HCT116 (cell line): ENCODE data around the gene MORN5. TPM values are rescaled to one million over a fixed set of nuclear protein-coding genes. Genes with fewer than 3 reads are reported as not detected.

Experiments
- ATAC-seq: fragments of 200-7000 bp; cut with Tn5 transposase; 2 replicates; pipeline ENCODE4 v1.9.1; 2020; ENCODE audit warnings: mild to moderate bottlenecking, moderate library complexity
- BruUV-seq: library from RNA; stranded (reverse); fragments of 400-500 nt; replicated peaks from 2 replicates; lab custom pipeline; 2021; lab: Mats Ljungman, UMichigan
- CTCF ChIA-PET: fragments of 300-600 bp; sonication (Branson Sonifier 250); formaldehyde crosslinking; loops from one replicate; lab custom pipeline; 2021; ENCODE audit warnings: antibody characterized with exemption; lab: Charles Lee
- POLR2A ChIA-PET: fragments of 300-600, 350-600 bp; sonication (Branson Sonifier 250); formaldehyde crosslinking; loops from one replicate; lab custom pipeline; 2021; ENCODE audit warnings: antibody characterized with exemption; lab: Charles Lee
- RAD21 ChIA-PET, 2 experiments: fragments of 300-600 bp; sonication (Branson Sonifier 250); formaldehyde crosslinking; loops; one replicate each; lab custom pipeline; 2023; ENCODE audit warnings: low total read pairs in 2 of 2; ENCODE audit not compliant: uncharacterized antibody in 2 of 2, unreplicated experiment in 2 of 2, low non-redundant PET in 1 of 2; lab: Charles Lee
- DNase-seq: peaks from one replicate; pipeline ENCODE4 v3.0.0-alpha.2; 2010; ENCODE audit warnings: low read depth, low spot score
- H2AFZ ChIP-seq: fragments of 200-600 bp; shearing (Covaris generic), sonication (generic); 2 replicates; pipeline ENCODE4 v1.6.1; 2017; ENCODE audit warnings: low read depth, mixed run types, mixed read lengths, antibody characterized with exemption, low read length; ENCODE audit not compliant: poor library complexity, severe bottlenecking
- H3K27ac ChIP-seq: 2 replicates; pipeline ENCODE4 v1.5.1; 2012; ENCODE audit warnings: low read depth, low read length
- H3K27me3 ChIP-seq: fragments of 200-600 bp; sonication (generic); 2 replicates; pipeline ENCODE4 v1.6.1; 2016; ENCODE audit warnings: mixed run types, low read length, mixed read lengths; ENCODE audit not compliant: insufficient read depth
- H3K36me3 ChIP-seq, 2 experiments: fragments of 200-500 bp in 1 of 2; fragments of 200-600 bp in 1 of 2; sonication (Bioruptor generic) in 1 of 2; sonication (generic) in 1 of 2; 2 replicates each; pipeline versions ENCODE4 v1.5.1 to v1.6.1; 2014 to 2016; ENCODE audit warnings: low read length in 2 of 2, inconsistent platforms in 1 of 2, mixed read lengths in 1 of 2, mixed run types in 1 of 2; ENCODE audit not compliant: insufficient read depth in 2 of 2, control insufficient read depth in 1 of 2
- H3K4me1 ChIP-seq, 2 experiments: fragments of 200-600 bp in 1 of 2; sonication (generic) in 1 of 2; 2 replicates each; pipeline versions ENCODE4 v1.5.1 to v1.6.1; 2012 to 2017; ENCODE audit warnings: low read length in 2 of 2, inconsistent platforms in 1 of 2, mild to moderate bottlenecking in 1 of 2, mixed read lengths in 1 of 2, mixed run types in 1 of 2, moderate library complexity in 1 of 2; ENCODE audit not compliant: insufficient read depth in 2 of 2, control insufficient read depth in 1 of 2
- H3K4me2 ChIP-seq: fragments of 200-600 bp; sonication (generic); 2 replicates; pipeline ENCODE4 v1.6.1; 2017; ENCODE audit warnings: mixed run types, low read length, mixed read lengths
- H3K4me3 ChIP-seq, 2 experiments: fragments of 200-600 bp in 1 of 2; sonication (generic) in 1 of 2; replicated peaks in 1 of 2; 2 replicates each; pipeline ENCODE4 v1.5.1; 2011 to 2016; ENCODE audit warnings: low read length in 2 of 2, control low read depth in 1 of 2, low read depth in 1 of 2, mild to moderate bottlenecking in 1 of 2, mixed read lengths in 1 of 2, mixed run types in 1 of 2
- H3K79me2 ChIP-seq: fragments of 200-600 bp; sonication (generic); 2 replicates; pipeline ENCODE4 v1.6.1; 2017; ENCODE audit warnings: mild to moderate bottlenecking, mixed run types, low read length, moderate library complexity, mixed read lengths; ENCODE audit not compliant: insufficient read depth
- H3K9ac ChIP-seq: fragments of 200-600 bp; sonication (generic); 2 replicates; pipeline ENCODE4 v1.6.1; 2016; ENCODE audit warnings: low read length, mixed read lengths
- H3K9me2 ChIP-seq: fragments of 200-600 bp; sonication (generic), shearing (Covaris generic); 2 replicates; pipeline ENCODE4 v1.6.1; 2017; ENCODE audit warnings: mixed run types, mild to moderate bottlenecking, moderate library complexity; ENCODE audit not compliant: insufficient read depth
- H3K9me3 ChIP-seq, 2 experiments: fragments of 200-500 bp in 1 of 2; fragments of 200-600 bp in 1 of 2; sonication (Bioruptor generic) in 1 of 2; sonication (generic) in 1 of 2; 2 replicates each; pipeline ENCODE4 v1.6.1; 2014 to 2017; ENCODE audit warnings: low read length in 2 of 2, mixed read lengths in 2 of 2, inconsistent platforms in 1 of 2, low read depth in 1 of 2, mild to moderate bottlenecking in 1 of 2, mixed run types in 1 of 2, moderate library complexity in 1 of 2; ENCODE audit not compliant: control insufficient read depth in 1 of 2, insufficient read depth in 1 of 2
- H4K20me1 ChIP-seq: fragments of 200-600 bp; sonication (generic), shearing (Covaris generic); 2 replicates; pipeline ENCODE4 v1.6.1; 2017; ENCODE audit warnings: mixed run types, mild to moderate bottlenecking, moderate library complexity; ENCODE audit not compliant: insufficient read depth
- CBX3 ChIP-seq: IDR thresholded peaks from 2 replicates; pipeline ENCODE4 v1.6.1; 2012; ENCODE audit warnings: low read depth
- CEBPB ChIP-seq: IDR thresholded peaks from 2 replicates; pipeline ENCODE4 v1.6.1; 2012; ENCODE audit warnings: low read depth
- ELF1 ChIP-seq: IDR thresholded peaks from 2 replicates; pipeline ENCODE4 v1.6.1; 2012; ENCODE audit warnings: low read depth, borderline replicate concordance
- EZH2phosphoT487 ChIP-seq: fragments of 200-600 bp; IDR thresholded peaks from 2 replicates; pipeline ENCODE4 v1.6.1; 2018; ENCODE audit warnings: antibody characterized with exemption, borderline replicate concordance
- FOSL1 ChIP-seq: IDR thresholded peaks from 2 replicates; pipeline ENCODE4 v1.6.1; 2012; ENCODE audit warnings: low read depth
- JUND ChIP-seq: IDR thresholded peaks from 2 replicates; pipeline ENCODE4 v1.6.1; 2012
- POLR2A ChIP-seq: IDR thresholded peaks from 2 replicates; pipeline ENCODE4 v1.7.0; 2011; ENCODE audit warnings: borderline replicate concordance; ENCODE audit not compliant: insufficient read depth, insufficient read length; ENCODE audit errors: extremely low read depth
- POLR2AphosphoS5 ChIP-seq: IDR thresholded peaks from 2 replicates; pipeline ENCODE4 v1.6.1; 2011; ENCODE audit warnings: mild to moderate bottlenecking, low read depth, low read length, moderate library complexity
- RAD21 ChIP-seq: IDR thresholded peaks from 2 replicates; pipeline ENCODE4 v1.6.1; 2012; ENCODE audit warnings: low read depth, mild to moderate bottlenecking
- SP1 ChIP-seq: IDR thresholded peaks from 2 replicates; pipeline ENCODE4 v1.6.1; 2012; ENCODE audit warnings: low read depth
- SRF ChIP-seq: IDR thresholded peaks from 2 replicates; pipeline ENCODE4 v1.6.1; 2012; ENCODE audit warnings: low read depth
- TCF7L2 ChIP-seq: IDR thresholded peaks from 2 replicates; pipeline ENCODE4 v1.7.0; 2011; ENCODE audit warnings: borderline replicate concordance, inconsistent platforms; ENCODE audit not compliant: insufficient read depth, insufficient read length; ENCODE audit errors: extremely low read depth
- ZFX ChIP-seq: fragments of 450-650 bp; IDR thresholded peaks from 2 replicates; pipeline ENCODE4 v1.6.1; 2017
- ZNF274 ChIP-seq: fragments of 200-500 bp; sonication (Bioruptor generic); IDR thresholded peaks from 2 replicates; pipeline ENCODE4 v1.6.1; 2014; ENCODE audit warnings: mild to moderate bottlenecking, low read depth, low read length, inconsistent platforms
- intact Hi-C: fragments of 100-400 bp; cut with micrococcal nuclease; formaldehyde crosslinking; loops from 2 replicates; pipeline ENCODE4 v1.10.0; 2022
- total RNA-seq: library from RNA; stranded (reverse); gene quantifications from one replicate; pipeline ENCODE4 v1.2.1, GENCODE V29; 2021; ENCODE audit not compliant: unreplicated experiment
- TF ChIP-seq, protein P1 (sequence below): IDR thresholded peaks from 2 replicates; pipeline ENCODE4 v1.6.1; 2012
- TF ChIP-seq, protein P2 (sequence below): IDR thresholded peaks from 2 replicates; pipeline ENCODE4 v1.6.1; 2011; ENCODE audit warnings: mild to moderate bottlenecking, low read length, moderate library complexity; ENCODE audit not compliant: insufficient replicate concordance; ENCODE audit errors: extremely low read depth
- TF ChIP-seq, protein P3 (sequence below): IDR thresholded peaks from 2 replicates; pipeline ENCODE4 v1.6.1; 2012; ENCODE audit warnings: low read depth
- TF ChIP-seq, protein P4 (sequence below): IDR thresholded peaks from 2 replicates; pipeline ENCODE4 v1.6.1; 2012

MORN5 gene
- total RNA-seq, 1 experiment from 2014 or later = not detected

DNA sequence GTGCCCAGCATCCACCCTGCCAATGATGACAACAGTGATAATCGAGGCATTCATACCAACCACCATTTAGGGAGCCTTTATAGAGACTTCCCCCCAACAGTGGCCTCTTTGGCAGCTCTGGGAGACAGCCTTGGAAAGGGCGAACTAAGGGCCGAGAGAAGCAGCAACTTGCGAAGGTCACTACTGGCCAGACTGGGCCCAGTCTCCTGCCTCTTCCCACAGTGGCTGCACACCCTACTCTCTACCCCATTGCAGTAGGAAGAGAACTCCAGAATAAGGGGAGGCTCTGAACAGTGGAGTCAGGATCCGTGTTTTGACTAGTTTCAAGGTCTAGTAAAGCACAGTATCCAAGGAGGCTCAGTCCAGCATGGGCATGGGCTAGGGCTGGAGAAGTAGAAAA lies 63.7 kb downstream of the MORN5 start:
- Histone ChIP-seq H3K4me3 (no peak overlapping the region), H3K27me3 (no peaks in the 10 kb centered on the region), H3K36me3 (no peaks in the 10 kb centered on the region), H3K4me1 (peaks cover 0 to 1% of the 10 kb centered on the region in 2 experiments; a peak in 1 of 4 replicates), H4K20me1 (no peaks in the 10 kb centered on the region), H2AFZ (no peak overlapping the region), H3K9me3 (no peaks in the 10 kb centered on the region), H3K79me2 (no peaks in the 10 kb centered on the region), H3K27ac (no peak overlapping the region), H3K9ac (no peak overlapping the region), H3K4me2 (no peak overlapping the region), H3K9me2 (no peaks in the 10 kb centered on the region)
- ChIA-PET CTCF (no interaction called here), RAD21 (no interaction called here), POLR2A (no interaction called here)
- no TSS peak for BruUV-seq
- TF ChIP-seq, protein P1, sequence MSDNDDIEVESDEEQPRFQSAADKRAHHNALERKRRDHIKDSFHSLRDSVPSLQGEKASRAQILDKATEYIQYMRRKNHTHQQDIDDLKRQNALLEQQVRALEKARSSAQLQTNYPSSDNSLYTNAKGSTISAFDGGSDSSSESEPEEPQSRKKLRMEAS = no peak
- TF ChIP-seq SP1 (no peak), RAD21 (no peak), TCF7L2 (no peak), EZH2phosphoT487 (no peak), CEBPB (no peak), JUND (no peak), POLR2AphosphoS5 (no peak), ZNF274 (no peak), FOSL1 (no peak), POLR2A (no peak), CBX3 (no peak), ZFX (no peak), SRF (no peak), ELF1 (no peak)
- TF ChIP-seq, protein P2, sequence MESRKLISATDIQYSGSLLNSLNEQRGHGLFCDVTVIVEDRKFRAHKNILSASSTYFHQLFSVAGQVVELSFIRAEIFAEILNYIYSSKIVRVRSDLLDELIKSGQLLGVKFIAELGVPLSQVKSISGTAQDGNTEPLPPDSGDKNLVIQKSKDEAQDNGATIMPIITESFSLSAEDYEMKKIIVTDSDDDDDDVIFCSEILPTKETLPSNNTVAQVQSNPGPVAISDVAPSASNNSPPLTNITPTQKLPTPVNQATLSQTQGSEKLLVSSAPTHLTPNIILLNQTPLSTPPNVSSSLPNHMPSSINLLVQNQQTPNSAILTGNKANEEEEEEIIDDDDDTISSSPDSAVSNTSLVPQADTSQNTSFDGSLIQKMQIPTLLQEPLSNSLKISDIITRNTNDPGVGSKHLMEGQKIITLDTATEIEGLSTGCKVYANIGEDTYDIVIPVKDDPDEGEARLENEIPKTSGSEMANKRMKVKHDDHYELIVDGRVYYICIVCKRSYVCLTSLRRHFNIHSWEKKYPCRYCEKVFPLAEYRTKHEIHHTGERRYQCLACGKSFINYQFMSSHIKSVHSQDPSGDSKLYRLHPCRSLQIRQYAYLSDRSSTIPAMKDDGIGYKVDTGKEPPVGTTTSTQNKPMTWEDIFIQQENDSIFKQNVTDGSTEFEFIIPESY = no peak
- TF ChIP-seq, protein P3, sequence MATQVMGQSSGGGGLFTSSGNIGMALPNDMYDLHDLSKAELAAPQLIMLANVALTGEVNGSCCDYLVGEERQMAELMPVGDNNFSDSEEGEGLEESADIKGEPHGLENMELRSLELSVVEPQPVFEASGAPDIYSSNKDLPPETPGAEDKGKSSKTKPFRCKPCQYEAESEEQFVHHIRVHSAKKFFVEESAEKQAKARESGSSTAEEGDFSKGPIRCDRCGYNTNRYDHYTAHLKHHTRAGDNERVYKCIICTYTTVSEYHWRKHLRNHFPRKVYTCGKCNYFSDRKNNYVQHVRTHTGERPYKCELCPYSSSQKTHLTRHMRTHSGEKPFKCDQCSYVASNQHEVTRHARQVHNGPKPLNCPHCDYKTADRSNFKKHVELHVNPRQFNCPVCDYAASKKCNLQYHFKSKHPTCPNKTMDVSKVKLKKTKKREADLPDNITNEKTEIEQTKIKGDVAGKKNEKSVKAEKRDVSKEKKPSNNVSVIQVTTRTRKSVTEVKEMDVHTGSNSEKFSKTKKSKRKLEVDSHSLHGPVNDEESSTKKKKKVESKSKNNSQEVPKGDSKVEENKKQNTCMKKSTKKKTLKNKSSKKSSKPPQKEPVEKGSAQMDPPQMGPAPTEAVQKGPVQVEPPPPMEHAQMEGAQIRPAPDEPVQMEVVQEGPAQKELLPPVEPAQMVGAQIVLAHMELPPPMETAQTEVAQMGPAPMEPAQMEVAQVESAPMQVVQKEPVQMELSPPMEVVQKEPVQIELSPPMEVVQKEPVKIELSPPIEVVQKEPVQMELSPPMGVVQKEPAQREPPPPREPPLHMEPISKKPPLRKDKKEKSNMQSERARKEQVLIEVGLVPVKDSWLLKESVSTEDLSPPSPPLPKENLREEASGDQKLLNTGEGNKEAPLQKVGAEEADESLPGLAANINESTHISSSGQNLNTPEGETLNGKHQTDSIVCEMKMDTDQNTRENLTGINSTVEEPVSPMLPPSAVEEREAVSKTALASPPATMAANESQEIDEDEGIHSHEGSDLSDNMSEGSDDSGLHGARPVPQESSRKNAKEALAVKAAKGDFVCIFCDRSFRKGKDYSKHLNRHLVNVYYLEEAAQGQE = no peak
- TF ChIP-seq, protein P4, sequence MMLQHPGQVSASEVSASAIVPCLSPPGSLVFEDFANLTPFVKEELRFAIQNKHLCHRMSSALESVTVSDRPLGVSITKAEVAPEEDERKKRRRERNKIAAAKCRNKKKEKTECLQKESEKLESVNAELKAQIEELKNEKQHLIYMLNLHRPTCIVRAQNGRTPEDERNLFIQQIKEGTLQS = no peak
- DNase-seq (no peak), ATAC-seq (no peak)
- intact Hi-C loops = no loop called here
